Measurements from ENCODE around the gene KRTAP19-3. TPM values are rescaled to one million over a fixed set of nuclear protein-coding genes. Genes with fewer than 3 reads are reported as not detected.
"Not testable (repeated sequence)": the region's sequence is repeated elsewhere in the genome, so short reads cannot be mapped to it uniquely, and the experiment has no call there.

The KRTAP19-3 gene
- not detected for total RNA-seq

DNA sequence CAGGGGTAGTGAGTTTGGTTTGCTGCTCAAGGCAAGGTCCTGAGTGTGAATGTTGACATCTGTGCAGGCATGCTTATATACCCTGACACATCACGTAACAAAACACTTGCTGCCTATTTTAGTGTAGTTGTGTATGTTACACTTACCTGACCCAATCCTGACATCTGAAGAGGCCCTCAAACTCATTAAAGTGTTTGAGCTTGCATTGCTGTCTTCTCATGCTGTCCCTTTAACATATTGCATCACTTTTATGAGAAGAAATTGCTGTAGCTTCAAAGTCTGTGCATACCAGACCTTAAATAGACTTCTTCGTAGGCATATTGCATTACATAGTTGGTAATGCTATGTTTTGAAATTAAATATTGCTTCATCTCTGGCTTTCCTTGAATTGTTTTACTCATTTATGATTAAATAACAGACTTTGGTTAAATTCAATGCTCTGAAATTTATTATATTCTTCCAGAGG, at the start of gene KRTAP19-3:
KRTAP19-3 (minus strand) TSS at position 51 of the 466 bp plus-strand sequence. CDS start 56 bp downstream, outside the sequence.
- Histone ChIP-seq H3K27me3 (no peaks in the 10 kb centered on the region), H3K36me3 (no peaks in the 10 kb centered on the region), H3K27ac (no peak within 1 kb of the TSS), H3K9me3 (no peaks in the 10 kb centered on the region), H3K4me3 (no peak within 1 kb of the TSS), H3K4me1 (no peaks in the 10 kb centered on the region)
- intact Hi-C loops (cut with DNase I), result no loop called here
- TF ChIP-seq, protein P1, sequence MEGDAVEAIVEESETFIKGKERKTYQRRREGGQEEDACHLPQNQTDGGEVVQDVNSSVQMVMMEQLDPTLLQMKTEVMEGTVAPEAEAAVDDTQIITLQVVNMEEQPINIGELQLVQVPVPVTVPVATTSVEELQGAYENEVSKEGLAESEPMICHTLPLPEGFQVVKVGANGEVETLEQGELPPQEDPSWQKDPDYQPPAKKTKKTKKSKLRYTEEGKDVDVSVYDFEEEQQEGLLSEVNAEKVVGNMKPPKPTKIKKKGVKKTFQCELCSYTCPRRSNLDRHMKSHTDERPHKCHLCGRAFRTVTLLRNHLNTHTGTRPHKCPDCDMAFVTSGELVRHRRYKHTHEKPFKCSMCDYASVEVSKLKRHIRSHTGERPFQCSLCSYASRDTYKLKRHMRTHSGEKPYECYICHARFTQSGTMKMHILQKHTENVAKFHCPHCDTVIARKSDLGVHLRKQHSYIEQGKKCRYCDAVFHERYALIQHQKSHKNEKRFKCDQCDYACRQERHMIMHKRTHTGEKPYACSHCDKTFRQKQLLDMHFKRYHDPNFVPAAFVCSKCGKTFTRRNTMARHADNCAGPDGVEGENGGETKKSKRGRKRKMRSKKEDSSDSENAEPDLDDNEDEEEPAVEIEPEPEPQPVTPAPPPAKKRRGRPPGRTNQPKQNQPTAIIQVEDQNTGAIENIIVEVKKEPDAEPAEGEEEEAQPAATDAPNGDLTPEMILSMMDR (IDR thresholded peaks at IDR 0.05), result no peak
- no peak for DNase-seq (ENCODE audit: low spot score in 2 of 2)

DNA sequence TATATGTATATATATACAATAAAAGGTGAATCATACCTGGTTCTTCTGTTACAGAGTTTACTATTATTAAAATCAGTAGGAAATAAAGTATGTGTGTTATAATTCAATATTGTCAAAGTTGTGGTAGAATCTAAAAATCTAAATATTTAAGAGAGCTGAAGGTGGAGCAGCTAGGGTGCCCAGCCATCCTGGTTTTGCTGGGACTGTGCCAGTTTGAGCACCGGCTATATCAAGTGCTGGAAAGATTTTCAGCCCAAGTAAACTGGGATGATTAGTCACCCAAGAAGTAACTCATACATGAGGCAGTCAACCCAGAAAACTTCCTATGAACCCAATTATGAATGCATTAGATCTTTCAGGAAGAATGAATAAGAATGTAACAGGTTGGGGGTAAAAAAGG, 27.1 kb upstream of the KRTAP19-3 start:
- intact Hi-C loops (cut with DNase I), result no loop called here
- Histone ChIP-seq H3K36me3 (no peaks in the 10 kb centered on the region), H3K27me3 (no peaks in the 10 kb centered on the region), H3K4me3 (no peak overlapping the region), H3K27ac (no peak overlapping the region), H3K9me3 (no peaks in the 10 kb centered on the region), H3K4me1 (no peaks in the 10 kb centered on the region)
- no peak for DNase-seq (ENCODE audit: low spot score in 2 of 2)
- TF ChIP-seq, protein P1 (IDR thresholded peaks at IDR 0.05), result no peak

DNA sequence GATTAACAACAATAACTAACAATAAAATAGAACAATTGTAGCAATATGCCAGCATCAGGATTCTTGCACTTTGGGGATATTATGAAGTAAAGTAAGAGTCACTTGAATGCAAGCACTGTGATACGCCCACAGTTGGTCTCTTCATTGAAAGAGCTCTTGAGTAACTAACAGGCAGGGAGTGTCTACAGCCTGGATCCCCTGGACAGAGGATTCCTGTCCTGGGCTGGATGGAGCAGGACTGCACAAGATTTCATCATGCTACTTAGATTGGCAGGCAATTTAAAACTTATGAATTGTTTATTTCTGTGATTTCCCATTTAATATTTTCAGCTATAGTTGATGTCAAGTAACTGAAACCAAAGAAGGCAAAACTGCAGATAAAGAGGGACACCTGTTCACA, 23.9 kb upstream of the KRTAP19-3 start:
- intact Hi-C loops (cut with DNase I), result no loop called here
- H3K27ac ChIP-seq, result no peak overlapping the region

DNA sequence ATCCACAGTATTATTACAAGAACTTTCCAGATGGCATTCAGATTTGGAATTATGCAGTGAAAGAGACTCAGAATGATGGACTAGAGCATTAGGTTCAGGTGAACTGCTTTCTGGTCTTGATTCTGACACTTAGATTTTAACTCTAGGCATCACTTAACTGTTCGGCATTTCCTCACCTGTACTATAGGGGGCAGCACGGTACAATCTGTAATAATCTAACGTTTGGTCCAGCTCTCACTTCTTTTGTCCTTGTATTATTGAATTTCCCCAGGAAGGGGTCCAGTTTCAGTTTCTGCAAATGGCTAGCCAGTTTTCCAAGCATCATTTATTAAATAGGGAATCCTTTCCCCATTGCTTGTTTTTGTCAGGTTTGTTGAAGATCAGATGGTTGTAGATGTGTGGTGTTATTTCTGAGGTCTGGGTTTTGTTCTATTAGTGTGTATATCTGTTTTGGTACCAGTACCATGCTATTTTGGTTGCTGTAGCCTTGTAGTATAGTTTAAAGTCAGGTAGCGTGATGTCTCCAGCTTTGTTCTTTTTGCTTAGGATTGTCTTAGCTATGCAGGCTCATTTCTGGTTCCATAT, 13.9 kb upstream of the KRTAP19-3 start:
- H3K9me3 ChIP-seq; H3K4me3 ChIP-seq; H3K27me3 ChIP-seq; H3K27ac ChIP-seq; H3K36me3 ChIP-seq; DNase-seq (ENCODE audit: low spot score in 2 of 2); intact Hi-C loops (cut with DNase I); H3K4me1 ChIP-seq: not testable (repeated sequence)

More for the DNA sequence above, 23.9 kb upstream of the KRTAP19-3 start:
- Histone ChIP-seq H3K36me3 (no peaks in the 10 kb centered on the region), H3K4me3 (no peak overlapping the region), H3K4me1 (no peaks in the 10 kb centered on the region), H3K9me3 (no peaks in the 10 kb centered on the region), H3K27me3 (no peaks in the 10 kb centered on the region)
- TF ChIP-seq, protein P1 (IDR thresholded peaks at IDR 0.05), result no peak
- DNase-seq (ENCODE audit: low spot score in 2 of 2), result no peak

DNA sequence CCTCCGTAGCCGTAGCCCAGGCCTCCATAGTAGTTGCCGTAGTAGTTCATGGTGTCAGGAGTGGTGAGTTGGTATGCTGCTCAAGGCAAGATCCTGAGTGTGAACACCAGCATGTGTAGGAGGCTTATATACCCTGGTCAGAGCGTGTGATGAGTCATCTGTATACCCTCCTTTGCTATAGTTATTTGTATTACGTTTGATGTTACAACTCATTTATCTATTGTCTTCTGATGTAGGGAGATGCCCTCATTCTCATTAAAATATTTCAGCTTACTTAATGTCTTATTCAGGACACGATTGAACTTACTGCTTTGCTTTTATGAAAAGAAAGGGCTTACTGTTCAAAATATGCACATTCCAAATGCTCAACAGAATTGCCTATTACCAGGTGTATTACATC, 10.2 kb upstream of the KRTAP19-3 start, which contains the start of gene KRTAP19-5:
KRTAP19-5 (minus strand) TSS at position 101 of the 400 bp plus-strand sequence; CDS start at position 50, 51 bp downstream.
- Histone ChIP-seq H3K36me3 (no peaks in the 10 kb centered on the region), H3K4me1 (no peaks in the 10 kb centered on the region), H3K27ac (no peak within 1 kb of the TSS), H3K27me3 (no peaks in the 10 kb centered on the region), H3K9me3 (no peaks in the 10 kb centered on the region), H3K4me3 (no peak within 1 kb of the TSS)
- intact Hi-C loops (cut with DNase I), result no loop called here
- TF ChIP-seq, protein P1 (IDR thresholded peaks at IDR 0.05), result no peak
- no peak for DNase-seq (ENCODE audit: low spot score in 2 of 2)

DNA sequence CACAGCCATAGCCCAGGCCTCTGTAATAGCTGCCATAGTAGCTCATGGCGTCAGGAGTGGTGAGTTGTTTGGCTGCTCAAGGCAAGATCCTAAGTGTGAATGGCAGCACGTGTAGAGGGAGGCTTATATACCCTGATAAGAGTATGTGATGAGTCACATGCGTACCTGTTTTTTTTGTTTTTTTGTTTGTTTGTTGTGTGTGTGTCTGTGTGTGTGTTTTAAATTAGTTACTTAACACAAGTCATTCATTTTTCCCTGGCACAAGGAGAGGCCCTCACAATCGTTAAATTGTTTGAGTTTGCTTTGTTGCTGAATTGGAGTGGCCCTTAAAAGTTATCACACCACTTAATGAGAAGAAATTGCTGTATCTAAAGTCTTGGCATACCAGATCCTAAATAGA, 5.3 kb upstream of the KRTAP19-3 start, which contains the start of gene KRTAP19-4:
KRTAP19-4 (minus strand) TSS at position 101 of the 400 bp plus-strand sequence; CDS start at position 46, 55 bp downstream.
- no peak within 1 kb of the TSS for H3K27ac ChIP-seq
- no peaks in the 10 kb centered on the region for H3K4me1 ChIP-seq
- DNase-seq (ENCODE audit: low spot score in 2 of 2), result no peak
- H3K4me3 ChIP-seq, result no peak within 1 kb of the TSS
- intact Hi-C loops (cut with DNase I), result no loop called here
- H3K9me3 ChIP-seq, result no peaks in the 10 kb centered on the region
- TF ChIP-seq, protein P1 (IDR thresholded peaks at IDR 0.05), result no peak
- H3K27me3 ChIP-seq, result no peaks in the 10 kb centered on the region
- no peaks in the 10 kb centered on the region for H3K36me3 ChIP-seq
